GM21528 (cell line): ENCODE data around the gene SLC22A16.
"Not testable (repeated sequence)": the region's sequence is repeated elsewhere in the genome, so short reads cannot be mapped to it uniquely, and the experiment has no call there.

Source experiments
- ATAC-seq: cut with Tn5 transposase; IDR thresholded peaks from one replicate; pipeline ENCODE4 v1.9.1; 2021; ENCODE audit warnings: mild to moderate bottlenecking, moderate library complexity; ENCODE audit not compliant: unreplicated experiment, low FRiP score

The SLC22A16 gene

GRCh38 chr6:110491644-110492317 lies 15.4 kb upstream of the SLC22A16 start:
- no peak for ATAC-seq

DNA sequence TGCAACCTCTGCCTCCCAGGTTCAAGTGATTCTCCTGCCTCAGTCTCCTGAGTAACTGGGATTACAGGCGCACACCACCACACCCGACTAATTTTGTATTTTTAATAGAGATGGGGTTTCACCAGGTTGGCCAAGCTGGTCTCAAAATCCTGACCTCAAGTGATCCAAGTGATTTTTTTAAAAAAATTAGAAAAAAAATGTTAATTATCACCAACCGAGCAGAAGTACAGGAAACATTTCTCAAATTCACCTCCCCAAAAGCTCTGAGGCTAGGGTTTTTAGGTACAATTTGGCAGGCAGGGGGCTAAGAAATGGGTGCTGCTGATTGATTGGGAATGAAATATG lies 14.9 kb upstream of the SLC22A16 start:
- no peak for ATAC-seq

DNA sequence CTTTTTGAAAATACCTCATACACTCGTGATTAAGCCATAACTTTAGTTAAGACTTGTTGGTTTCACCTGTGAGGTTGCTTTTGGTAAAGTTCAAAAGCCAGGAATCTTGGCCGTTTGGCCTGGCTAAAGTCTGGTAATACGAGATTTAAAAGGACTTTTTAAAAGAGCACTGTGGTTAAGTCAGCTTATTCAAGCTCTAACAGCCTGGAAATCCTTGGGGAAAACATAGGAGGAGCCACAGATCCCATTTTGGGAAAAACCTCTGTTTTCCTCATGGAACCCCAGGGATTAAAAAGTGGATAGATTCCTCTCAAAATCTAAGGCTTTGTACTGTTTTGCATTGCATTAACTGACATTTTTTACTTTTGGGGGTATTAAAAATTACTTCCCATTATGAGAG lies 13.7 kb upstream of the SLC22A16 start:
- ATAC-seq = no peak

DNA sequence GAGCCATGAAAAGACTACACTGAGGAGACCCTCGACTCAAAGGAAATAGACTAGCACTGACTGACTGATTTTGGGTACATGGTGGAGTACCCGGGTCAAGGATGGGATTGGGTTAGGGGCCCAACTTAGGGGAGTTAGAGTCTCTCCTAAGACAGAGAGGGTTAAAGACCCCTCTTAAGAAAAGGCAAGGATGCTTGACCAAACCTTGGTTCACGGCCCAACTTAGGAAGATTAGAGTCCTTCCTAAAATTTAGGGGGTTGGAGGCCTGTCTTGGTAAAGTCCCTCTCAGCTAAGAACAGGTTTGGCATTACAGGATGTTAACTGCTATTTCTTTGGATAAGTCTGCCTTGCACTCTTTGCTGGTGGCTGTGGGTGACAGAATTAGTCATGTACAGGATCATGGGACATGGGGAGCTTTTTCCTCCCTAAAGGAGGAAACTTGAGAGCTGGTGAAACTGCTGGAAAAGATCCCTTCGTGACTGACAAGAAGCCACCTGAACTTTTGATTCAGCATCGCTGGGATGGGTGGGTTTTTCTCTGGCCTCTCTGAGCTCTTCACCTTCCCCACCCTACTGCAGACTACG lies 12.3 kb upstream of the SLC22A16 start:
- no peak for ATAC-seq

DNA sequence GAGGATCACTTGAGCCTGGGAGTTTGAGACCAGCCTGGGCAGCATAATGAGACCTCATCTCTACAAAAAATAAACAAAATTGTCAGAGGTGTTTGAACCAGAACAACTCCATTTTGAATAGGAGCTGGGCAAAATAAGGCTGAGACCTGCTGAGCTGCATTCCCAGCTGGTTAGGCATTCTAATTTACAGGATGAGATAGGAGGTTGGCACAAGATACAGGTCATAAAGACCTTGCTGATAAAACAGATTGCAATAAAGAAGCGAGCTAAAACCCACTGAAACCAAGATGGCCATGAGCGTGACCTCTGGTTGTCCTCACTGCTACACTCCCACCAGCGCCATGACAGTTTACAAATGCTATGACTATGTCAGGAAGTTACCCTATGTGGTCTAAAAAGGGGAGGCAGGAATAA lies 11.6 kb upstream of the SLC22A16 start:
- ATAC-seq = not testable (repeated sequence)

- no peak for ATAC-seq
Observed at GRCh38 chr6:110486756-110487155, 10.3 kb upstream of the SLC22A16 start.

- no peak for ATAC-seq
Observed at GRCh38 chr6:110485491-110485890, 9.1 kb upstream of the SLC22A16 start.

- ATAC-seq = no peak
Observed at GRCh38 chr6:110484321-110484720, 7.9 kb upstream of the SLC22A16 start.

DNA sequence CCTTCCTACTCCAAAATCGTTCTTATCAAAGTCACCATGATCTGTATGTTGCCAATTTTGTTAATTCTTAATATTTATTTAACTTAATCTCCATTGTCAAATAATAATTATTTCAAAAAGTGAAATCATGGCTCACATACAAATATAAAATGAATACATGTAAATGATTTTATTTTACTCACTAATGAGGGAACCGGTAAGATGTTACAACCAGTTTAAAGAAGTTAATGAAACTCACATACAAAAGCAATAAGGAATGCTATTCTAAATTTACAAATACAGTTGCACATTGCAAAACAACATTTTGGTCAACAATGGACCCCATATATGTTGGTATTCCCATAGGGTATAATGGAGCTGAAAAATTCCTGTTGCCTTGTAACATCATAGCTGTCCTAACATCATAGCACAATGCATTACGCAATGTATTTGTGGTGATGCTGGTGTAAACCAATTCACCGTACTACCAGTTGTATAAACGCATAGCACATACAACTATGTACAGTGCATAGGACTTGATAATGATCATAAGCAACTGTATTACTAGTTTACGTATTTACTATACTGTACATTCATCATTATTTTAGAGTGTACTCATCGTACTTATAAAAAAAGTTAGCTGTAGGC lies 6.5 kb upstream of the SLC22A16 start:
- ATAC-seq = no peak

GRCh38 chr6:110481081-110481480 lies 4.7 kb upstream of the SLC22A16 start:
- ATAC-seq = no peak

- no peak for ATAC-seq
Observed at GRCh38 chr6:110475066-110475653, 1.3 kb downstream of the SLC22A16 start.

GRCh38 chr6:110474500-110474899 lies 1.9 kb downstream of the SLC22A16 start:
- no peak for ATAC-seq

- no peak for ATAC-seq
Observed at GRCh38 chr6:110472739-110473138, 3.7 kb downstream of the SLC22A16 start.

- ATAC-seq = no peak
Observed at GRCh38 chr6:110471726-110472365, 4.6 kb downstream of the SLC22A16 start.

DNA sequence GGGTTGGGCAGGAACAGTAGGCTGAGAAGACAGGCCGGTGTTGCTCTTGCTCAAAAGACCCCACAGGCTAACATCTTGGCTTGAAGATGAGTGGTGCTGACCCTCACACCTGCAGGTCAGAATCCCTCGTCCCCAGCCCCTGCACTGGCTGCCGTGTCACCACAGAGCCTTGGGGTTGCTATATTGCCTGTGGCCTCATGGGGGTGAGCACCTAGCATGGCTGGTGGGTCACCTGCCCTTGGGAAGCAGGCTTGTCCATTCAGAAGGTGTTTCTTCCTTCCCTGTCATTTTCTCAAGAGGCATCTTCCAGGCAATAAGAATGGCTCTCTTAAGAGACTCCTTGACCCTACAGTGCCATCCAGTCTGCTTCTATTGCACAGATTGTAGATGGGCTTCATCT lies 7.7 kb downstream of the SLC22A16 start:
- ATAC-seq = no peak

DNA sequence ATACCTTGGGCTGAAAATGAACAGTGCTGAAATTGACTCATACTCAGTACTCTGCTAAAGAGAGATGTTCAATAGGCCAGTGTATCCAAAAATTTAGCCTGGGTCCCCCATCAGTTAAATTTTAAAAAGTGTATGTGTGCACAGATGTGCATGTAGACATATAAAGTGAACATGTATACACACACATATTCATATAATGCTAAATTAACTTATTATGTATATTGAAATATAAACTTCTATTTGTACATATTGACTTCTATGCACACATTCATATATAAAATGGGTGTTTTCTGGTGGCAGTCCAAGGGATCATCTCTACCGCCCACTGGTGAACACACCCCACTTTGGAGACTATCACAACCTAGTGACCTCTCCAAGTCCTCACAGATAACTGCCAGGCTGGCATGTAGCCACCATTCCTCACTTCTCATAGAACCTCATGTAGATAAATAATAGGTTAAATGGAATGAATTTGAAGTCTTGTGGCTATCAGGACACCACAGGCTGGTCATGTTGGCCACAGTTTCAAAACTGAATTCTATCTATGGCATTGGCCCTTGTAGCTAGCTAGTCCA lies 8.8 kb downstream of the SLC22A16 start:
- ATAC-seq = no peak

- ATAC-seq = no peak
Observed at GRCh38 chr6:110462884-110463481, 13.4 kb downstream of the SLC22A16 start.

DNA sequence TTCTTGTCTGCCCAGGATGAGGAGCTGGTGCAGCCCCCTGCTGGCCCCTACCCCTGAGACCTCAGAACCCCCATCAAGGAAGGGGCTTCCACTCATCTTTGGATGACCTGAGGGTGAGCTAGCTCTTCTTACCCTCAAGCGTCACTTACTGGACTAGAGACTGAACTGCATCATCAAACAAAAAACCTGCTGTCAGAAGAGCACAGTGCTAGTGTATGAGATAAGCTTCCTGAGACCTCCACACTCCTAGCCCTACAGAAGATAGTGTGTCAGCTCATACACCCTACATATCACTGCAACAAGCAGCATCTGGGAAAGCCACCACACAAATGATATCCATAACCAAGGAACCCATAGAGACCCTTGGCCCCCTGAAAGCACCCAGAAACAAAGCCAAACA lies 15.0 kb downstream of the SLC22A16 start:
- ATAC-seq = no peak

DNA sequence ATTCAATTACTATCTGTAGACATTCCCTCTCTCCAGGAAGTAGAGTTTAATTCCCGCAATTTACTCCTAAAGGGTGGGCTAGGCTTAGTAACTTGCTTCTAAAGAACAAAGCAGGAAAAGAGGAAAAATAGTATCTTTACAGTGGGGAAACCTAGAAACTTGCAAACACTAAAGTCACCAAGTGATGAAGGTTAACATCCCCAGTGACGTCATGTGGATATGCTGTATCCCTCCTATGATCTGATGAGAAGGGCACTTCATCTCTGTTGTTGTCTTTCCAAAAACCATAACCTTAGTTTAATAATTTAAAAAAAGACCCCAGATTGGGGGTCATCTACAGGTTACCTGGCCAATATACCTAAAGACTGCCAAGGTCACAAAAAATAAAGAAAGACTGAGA lies 17.3 kb downstream of the SLC22A16 start:
- no peak for ATAC-seq

DNA sequence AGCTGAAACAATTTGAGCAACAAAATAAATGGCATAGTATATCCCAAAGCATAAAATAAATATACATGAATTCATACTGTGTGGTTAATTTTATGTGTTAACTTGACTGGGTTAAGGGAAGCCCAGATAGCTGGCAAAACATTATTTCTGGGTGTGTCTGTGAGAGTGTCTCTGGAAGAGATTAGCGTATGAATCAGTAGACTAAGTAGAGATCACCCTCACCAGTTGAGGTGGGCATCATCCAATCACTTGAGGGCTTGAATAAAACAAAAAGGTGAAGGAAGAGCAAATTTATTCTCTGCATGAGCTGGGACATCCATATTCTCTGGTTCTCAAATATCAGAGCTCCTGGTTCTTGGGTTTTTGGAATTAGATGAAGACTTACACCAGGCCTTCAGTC lies 17.9 kb downstream of the SLC22A16 start:
- ATAC-seq = no peak
